H1 (cell line): ENCODE measurements around the gene CAPN8. TPM values are rescaled to one million over a fixed set of nuclear protein-coding genes. Genes with fewer than 3 reads are reported as not detected.

ENCODE experiments used
- ATF3 ChIP-seq: IDR thresholded peaks from 2 replicates; pipeline ENCODE4 v1.6.1; 2011; ENCODE audit warnings: low read depth, mild to moderate bottlenecking, low read length; ENCODE audit not compliant: insufficient read depth
- polyA plus RNA-seq, 7 experiments: library from polyadenylated mRNA; depleted of rRNA in 3 of 7; stranded (reverse) in 5 of 7; unstranded in 2 of 7; fragments of >200 nt in 5 of 7; fragments of 200-250 nt in 2 of 7; gene quantifications; 1 replicate in 5 of 7; 2 replicates in 1 of 7; 4 replicates in 1 of 7; pipeline versions ENCODE4 v1.2.1 to v1.2.3, GENCODE V29; 2011 to 2013; ENCODE audit warnings: missing spikeins in 2 of 7, mixed read lengths in 2 of 7
- total RNA-seq: library from RNA; stranded (reverse); fragmentation: NEBNext Ultra II Directional; extraction: Animal tissue kit (Norgen Biotek cat#: 25700); gene quantifications from 2 replicates; pipeline ENCODE4 v1.2.1, GENCODE V29; 2021
- TF ChIP-seq, protein P1 (sequence below): fragments of 300-600 bp; sonication (generic); IDR thresholded peaks from 2 replicates; pipeline ENCODE4 v1.7.1; 2012; ENCODE audit warnings: low read length, moderate library complexity, mild to moderate bottlenecking, inconsistent platforms; ENCODE audit not compliant: insufficient replicate concordance

Gene CAPN8
- total and polyA plus RNA-seq, 2 of the 8 experiments (the other 6 are each of a cell fraction or from before 2014, with no cell fraction given): 0.20 to 0.26 TPM

- TF ChIP-seq, protein P1, sequence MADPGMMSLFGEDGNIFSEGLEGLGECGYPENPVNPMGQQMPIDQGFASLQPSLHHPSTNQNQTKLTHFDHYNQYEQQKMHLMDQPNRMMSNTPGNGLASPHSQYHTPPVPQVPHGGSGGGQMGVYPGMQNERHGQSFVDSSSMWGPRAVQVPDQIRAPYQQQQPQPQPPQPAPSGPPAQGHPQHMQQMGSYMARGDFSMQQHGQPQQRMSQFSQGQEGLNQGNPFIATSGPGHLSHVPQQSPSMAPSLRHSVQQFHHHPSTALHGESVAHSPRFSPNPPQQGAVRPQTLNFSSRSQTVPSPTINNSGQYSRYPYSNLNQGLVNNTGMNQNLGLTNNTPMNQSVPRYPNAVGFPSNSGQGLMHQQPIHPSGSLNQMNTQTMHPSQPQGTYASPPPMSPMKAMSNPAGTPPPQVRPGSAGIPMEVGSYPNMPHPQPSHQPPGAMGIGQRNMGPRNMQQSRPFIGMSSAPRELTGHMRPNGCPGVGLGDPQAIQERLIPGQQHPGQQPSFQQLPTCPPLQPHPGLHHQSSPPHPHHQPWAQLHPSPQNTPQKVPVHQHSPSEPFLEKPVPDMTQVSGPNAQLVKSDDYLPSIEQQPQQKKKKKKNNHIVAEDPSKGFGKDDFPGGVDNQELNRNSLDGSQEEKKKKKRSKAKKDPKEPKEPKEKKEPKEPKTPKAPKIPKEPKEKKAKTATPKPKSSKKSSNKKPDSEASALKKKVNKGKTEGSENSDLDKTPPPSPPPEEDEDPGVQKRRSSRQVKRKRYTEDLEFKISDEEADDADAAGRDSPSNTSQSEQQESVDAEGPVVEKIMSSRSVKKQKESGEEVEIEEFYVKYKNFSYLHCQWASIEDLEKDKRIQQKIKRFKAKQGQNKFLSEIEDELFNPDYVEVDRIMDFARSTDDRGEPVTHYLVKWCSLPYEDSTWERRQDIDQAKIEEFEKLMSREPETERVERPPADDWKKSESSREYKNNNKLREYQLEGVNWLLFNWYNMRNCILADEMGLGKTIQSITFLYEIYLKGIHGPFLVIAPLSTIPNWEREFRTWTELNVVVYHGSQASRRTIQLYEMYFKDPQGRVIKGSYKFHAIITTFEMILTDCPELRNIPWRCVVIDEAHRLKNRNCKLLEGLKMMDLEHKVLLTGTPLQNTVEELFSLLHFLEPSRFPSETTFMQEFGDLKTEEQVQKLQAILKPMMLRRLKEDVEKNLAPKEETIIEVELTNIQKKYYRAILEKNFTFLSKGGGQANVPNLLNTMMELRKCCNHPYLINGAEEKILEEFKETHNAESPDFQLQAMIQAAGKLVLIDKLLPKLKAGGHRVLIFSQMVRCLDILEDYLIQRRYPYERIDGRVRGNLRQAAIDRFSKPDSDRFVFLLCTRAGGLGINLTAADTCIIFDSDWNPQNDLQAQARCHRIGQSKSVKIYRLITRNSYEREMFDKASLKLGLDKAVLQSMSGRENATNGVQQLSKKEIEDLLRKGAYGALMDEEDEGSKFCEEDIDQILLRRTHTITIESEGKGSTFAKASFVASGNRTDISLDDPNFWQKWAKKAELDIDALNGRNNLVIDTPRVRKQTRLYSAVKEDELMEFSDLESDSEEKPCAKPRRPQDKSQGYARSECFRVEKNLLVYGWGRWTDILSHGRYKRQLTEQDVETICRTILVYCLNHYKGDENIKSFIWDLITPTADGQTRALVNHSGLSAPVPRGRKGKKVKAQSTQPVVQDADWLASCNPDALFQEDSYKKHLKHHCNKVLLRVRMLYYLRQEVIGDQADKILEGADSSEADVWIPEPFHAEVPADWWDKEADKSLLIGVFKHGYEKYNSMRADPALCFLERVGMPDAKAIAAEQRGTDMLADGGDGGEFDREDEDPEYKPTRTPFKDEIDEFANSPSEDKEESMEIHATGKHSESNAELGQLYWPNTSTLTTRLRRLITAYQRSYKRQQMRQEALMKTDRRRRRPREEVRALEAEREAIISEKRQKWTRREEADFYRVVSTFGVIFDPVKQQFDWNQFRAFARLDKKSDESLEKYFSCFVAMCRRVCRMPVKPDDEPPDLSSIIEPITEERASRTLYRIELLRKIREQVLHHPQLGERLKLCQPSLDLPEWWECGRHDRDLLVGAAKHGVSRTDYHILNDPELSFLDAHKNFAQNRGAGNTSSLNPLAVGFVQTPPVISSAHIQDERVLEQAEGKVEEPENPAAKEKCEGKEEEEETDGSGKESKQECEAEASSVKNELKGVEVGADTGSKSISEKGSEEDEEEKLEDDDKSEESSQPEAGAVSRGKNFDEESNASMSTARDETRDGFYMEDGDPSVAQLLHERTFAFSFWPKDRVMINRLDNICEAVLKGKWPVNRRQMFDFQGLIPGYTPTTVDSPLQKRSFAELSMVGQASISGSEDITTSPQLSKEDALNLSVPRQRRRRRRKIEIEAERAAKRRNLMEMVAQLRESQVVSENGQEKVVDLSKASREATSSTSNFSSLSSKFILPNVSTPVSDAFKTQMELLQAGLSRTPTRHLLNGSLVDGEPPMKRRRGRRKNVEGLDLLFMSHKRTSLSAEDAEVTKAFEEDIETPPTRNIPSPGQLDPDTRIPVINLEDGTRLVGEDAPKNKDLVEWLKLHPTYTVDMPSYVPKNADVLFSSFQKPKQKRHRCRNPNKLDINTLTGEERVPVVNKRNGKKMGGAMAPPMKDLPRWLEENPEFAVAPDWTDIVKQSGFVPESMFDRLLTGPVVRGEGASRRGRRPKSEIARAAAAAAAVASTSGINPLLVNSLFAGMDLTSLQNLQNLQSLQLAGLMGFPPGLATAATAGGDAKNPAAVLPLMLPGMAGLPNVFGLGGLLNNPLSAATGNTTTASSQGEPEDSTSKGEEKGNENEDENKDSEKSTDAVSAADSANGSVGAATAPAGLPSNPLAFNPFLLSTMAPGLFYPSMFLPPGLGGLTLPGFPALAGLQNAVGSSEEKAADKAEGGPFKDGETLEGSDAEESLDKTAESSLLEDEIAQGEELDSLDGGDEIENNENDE: no peak
- no peak for TF ChIP-seq ATF3
These were observed 5.8 kb downstream of the CAPN8 start (continued) for GRCh38 chr1:223659711-223660110.
